Hematopoietic multipotent progenitor cell treated with erythropoietin and hydrocortisone succinate and interleukin-3 and kit ligand, for 8 days (in vitro differentiated cells): ENCODE data around the gene OTOG.
A peak's percentile ranks its signal among the peaks of the same experiment; 100 is the strongest.

Experiments
- DNase-seq: peaks from one replicate; pipeline ENCODE4 v3.0.0-alpha.2; 2015

The OTOG gene

GRCh38 chr11:17547051-17547577 lies at the start of gene OTOG:
OTOG (plus strand) TSS chr11:17547259; CDS start chr11:17547373, 114 bp downstream.
- DNase-seq: no peak

- peak; percentile 9 for DNase-seq
Measured at GRCh38 chr11:17498058-17498457, 49.0 kb upstream of the OTOG start.

- DNase-seq: no peak
Measured at GRCh38 chr11:17498475-17498874, 48.6 kb upstream of the OTOG start.

- no peak for DNase-seq
Measured at GRCh38 chr11:17500673-17501072, 46.4 kb upstream of the OTOG start.

GRCh38 chr11:17502630-17503029 lies 44.4 kb upstream of the OTOG start:
- no peak for DNase-seq

- DNase-seq: peak; percentile 71
Measured at GRCh38 chr11:17504330-17505107, 42.5 kb upstream of the OTOG start.

- DNase-seq: no peak
Measured at GRCh38 chr11:17505146-17505545, 41.9 kb upstream of the OTOG start.

GRCh38 chr11:17506314-17506713 lies 40.7 kb upstream of the OTOG start:
- no peak for DNase-seq

GRCh38 chr11:17506942-17507341 lies 40.1 kb upstream of the OTOG start:
- no peak for DNase-seq

GRCh38 chr11:17507773-17508172 lies 39.3 kb upstream of the OTOG start:
- no peak for DNase-seq

GRCh38 chr11:17508306-17508705 lies 38.8 kb upstream of the OTOG start:
- no peak for DNase-seq

GRCh38 chr11:17508791-17509190 lies 38.3 kb upstream of the OTOG start:
- DNase-seq: no peak

GRCh38 chr11:17510507-17511206 lies 36.4 kb upstream of the OTOG start:
- no peak for DNase-seq

- DNase-seq: no peak
Measured at GRCh38 chr11:17511571-17511970, 35.5 kb upstream of the OTOG start.

GRCh38 chr11:17512101-17512500 lies 35.0 kb upstream of the OTOG start:
- no peak for DNase-seq

- DNase-seq: no peak
Measured at GRCh38 chr11:17513853-17514252, 33.2 kb upstream of the OTOG start.

- DNase-seq: no peak
Measured at GRCh38 chr11:17514476-17514875, 32.6 kb upstream of the OTOG start.

- DNase-seq: no peak
Measured at GRCh38 chr11:17515443-17516176, 31.4 kb upstream of the OTOG start.

- no peak for DNase-seq
Measured at GRCh38 chr11:17516551-17517150, 30.4 kb upstream of the OTOG start.

- no peak for DNase-seq
Measured at GRCh38 chr11:17517186-17517585, 29.9 kb upstream of the OTOG start.

- DNase-seq: no peak
Measured at GRCh38 chr11:17518366-17518765, 28.7 kb upstream of the OTOG start.

GRCh38 chr11:17519061-17519885 lies 27.8 kb upstream of the OTOG start:
- no peak for DNase-seq
